Adrenal gland (tissue), 5 donors: Measurements from ENCODE around the gene CDC42EP4.

Source experiments
- POLR2A ChIP-seq, 2 donors: fragments of 450-650 bp; IDR thresholded peaks; one replicate each; pipeline ENCODE4 v1.6.1; 2017; ENCODE audit warnings: antibody characterized with exemption in 2 of 2, mild to moderate bottlenecking in 2 of 2, moderate library complexity in 1 of 2
- TF ChIP-seq, protein P1 (sequence below), 6 experiments: fragments of 450-650 bp in 4 of 6; fragments of 200-600 bp in 2 of 6; sonication (generic) in 1 of 6; IDR thresholded peaks; 1 replicate in 5 of 6; 2 replicates in 1 of 6; pipeline versions ENCODE4 v1.5.1 to v1.8.0; 2016 to 2021; ENCODE audit warnings: antibody characterized with exemption in 6 of 6, mild to moderate bottlenecking in 2 of 6, moderate library complexity in 1 of 6
- donor health status: DM: no; HTN: no; CAD: no.

DNA sequence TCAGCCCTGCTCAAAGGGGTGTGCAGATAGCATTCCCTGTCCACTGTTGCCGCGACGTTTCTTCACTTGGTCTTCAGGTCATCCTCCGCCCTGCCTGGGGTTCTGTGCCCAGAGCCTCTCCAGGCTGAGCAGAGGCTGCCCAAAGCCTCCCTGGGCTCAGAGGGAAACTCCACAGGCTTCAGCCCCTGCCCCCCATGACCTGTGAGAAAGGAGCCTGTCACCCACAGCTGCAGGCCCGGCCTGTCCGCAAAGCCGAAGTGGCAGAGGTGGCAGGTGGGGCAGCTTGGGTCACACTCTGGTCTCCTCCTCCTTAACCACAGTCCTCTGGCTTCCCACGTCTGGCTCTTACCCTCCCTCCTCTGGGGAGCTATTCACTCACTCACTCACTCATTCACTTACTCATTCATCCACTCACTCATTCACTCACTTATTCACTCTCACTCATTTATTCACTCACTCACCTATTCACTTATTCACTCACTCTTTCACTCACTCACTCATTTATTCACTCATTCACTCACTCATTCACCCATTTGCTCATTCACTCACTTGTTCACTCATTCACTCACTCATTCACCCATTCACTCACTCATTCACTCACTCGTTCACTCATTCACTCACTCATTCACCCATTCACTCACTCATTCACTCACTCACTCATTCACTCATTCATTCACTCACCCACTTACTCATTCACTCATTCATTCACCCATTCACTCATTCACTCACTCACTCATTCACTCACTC lies 43.0 kb downstream of the CDC42EP4 start:
- TF ChIP-seq, protein P1, sequence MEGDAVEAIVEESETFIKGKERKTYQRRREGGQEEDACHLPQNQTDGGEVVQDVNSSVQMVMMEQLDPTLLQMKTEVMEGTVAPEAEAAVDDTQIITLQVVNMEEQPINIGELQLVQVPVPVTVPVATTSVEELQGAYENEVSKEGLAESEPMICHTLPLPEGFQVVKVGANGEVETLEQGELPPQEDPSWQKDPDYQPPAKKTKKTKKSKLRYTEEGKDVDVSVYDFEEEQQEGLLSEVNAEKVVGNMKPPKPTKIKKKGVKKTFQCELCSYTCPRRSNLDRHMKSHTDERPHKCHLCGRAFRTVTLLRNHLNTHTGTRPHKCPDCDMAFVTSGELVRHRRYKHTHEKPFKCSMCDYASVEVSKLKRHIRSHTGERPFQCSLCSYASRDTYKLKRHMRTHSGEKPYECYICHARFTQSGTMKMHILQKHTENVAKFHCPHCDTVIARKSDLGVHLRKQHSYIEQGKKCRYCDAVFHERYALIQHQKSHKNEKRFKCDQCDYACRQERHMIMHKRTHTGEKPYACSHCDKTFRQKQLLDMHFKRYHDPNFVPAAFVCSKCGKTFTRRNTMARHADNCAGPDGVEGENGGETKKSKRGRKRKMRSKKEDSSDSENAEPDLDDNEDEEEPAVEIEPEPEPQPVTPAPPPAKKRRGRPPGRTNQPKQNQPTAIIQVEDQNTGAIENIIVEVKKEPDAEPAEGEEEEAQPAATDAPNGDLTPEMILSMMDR (IDR thresholded peaks at IDR 0.05), result no peak
- TF ChIP-seq POLR2A (IDR thresholded peaks at IDR 0.05), result no peak
